ENCODE data around the gene ARAP3. TPM values are rescaled to one million over a fixed set of nuclear protein-coding genes. Genes with fewer than 3 reads are reported as not detected.

Gene ARAP3
- total RNA-seq, 4 donors from 2014 or later: 5.4 to 11.7 (median 8.3) TPM

DNA sequence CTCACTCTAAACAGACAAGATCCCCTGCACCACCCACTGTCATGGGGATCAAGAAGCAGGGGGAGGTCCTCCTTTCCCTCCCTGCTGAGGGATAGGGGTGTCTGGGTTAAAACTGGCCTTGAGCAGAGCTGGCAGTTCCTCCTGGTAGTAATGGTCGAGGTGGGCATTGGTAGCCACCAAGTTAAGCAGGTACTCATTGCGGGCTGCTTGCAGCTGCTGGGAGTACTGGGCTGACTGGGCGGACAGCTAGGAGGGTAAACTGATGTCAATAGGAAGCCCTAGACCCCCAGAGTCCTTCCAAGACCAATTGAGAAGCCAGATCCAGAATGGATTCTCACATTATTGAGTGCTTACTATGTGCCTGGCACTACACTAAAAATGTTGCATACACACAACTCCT is 34.2 kb downstream of the ARAP3 start:
- H3K27ac ChIP-seq: no peak overlapping the region
- peaks cover 5 to 11% of the 10 kb centered on the region in 2 donors for H3K4me1 ChIP-seq
- no peak for DNase-seq
- no peaks in the 10 kb centered on the region for H3K27me3 ChIP-seq
- H3K36me3 ChIP-seq: peaks cover 0 to 5% of the 10 kb centered on the region in 2 donors
- intact Hi-C loops (cut with DNase I): no loop called here
- no peak for TF ChIP-seq POLR2A (IDR thresholded peaks at IDR 0.05)
- TF ChIP-seq, protein P1, sequence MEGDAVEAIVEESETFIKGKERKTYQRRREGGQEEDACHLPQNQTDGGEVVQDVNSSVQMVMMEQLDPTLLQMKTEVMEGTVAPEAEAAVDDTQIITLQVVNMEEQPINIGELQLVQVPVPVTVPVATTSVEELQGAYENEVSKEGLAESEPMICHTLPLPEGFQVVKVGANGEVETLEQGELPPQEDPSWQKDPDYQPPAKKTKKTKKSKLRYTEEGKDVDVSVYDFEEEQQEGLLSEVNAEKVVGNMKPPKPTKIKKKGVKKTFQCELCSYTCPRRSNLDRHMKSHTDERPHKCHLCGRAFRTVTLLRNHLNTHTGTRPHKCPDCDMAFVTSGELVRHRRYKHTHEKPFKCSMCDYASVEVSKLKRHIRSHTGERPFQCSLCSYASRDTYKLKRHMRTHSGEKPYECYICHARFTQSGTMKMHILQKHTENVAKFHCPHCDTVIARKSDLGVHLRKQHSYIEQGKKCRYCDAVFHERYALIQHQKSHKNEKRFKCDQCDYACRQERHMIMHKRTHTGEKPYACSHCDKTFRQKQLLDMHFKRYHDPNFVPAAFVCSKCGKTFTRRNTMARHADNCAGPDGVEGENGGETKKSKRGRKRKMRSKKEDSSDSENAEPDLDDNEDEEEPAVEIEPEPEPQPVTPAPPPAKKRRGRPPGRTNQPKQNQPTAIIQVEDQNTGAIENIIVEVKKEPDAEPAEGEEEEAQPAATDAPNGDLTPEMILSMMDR (IDR thresholded peaks at IDR 0.05): no peak
- H3K4me3 ChIP-seq (replicated peaks in 1 of 3): no peak overlapping the region
- 90 to 91% methylated on average over 3 of the region's 3 CpGs for WGBS, 2 donors
- H3K9me3 ChIP-seq: no peaks in the 10 kb centered on the region

DNA sequence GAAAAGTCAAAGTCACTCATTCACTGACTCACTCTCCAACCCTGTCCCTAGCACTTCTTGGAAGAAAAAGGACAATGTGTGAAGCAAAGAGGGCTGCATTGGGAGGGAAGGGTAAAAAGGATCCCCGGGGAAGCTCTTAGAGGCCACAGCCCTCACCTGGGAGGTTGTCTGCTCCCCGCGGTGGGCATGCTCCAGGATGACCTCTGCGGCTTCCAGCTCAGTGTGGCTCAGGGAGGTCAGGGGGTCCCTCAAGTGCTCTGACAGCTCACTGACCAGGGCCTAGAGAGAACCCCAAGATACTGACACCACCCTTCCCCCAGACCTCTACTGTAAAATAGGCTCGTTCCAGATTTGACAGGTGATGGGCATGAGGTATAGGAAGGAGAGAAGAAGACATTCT is 34.8 kb downstream of the ARAP3 start:
- WGBS, 2 donors: 89 to 92% methylated on average over 4 to 5 of the region's 5 CpGs
- intact Hi-C loops (cut with DNase I): no loop called here
- Histone ChIP-seq H3K4me3 (replicated peaks in 1 of 3) (no peak overlapping the region), H3K9me3 (no peaks in the 10 kb centered on the region), H3K27ac (no peak overlapping the region), H3K27me3 (no peaks in the 10 kb centered on the region), H3K4me1 (peaks cover 5 to 11% of the 10 kb centered on the region in 2 donors), H3K36me3 (peaks cover 0 to 5% of the 10 kb centered on the region in 2 donors)
- DNase-seq: no peak
- TF ChIP-seq, protein P1 (IDR thresholded peaks at IDR 0.05): no peak
- no peak for TF ChIP-seq POLR2A (IDR thresholded peaks at IDR 0.05)

GRCh38 chr5:141646026-141646425 is 36.0 kb downstream of the ARAP3 start:
- Histone ChIP-seq H3K27ac (no peak overlapping the region), H3K4me1 (peaks cover 5 to 7% of the 10 kb centered on the region in 2 donors), H3K4me3 (replicated peaks in 1 of 3) (no peak overlapping the region), H3K27me3 (no peaks in the 10 kb centered on the region), H3K36me3 (peaks cover 0 to 5% of the 10 kb centered on the region in 2 donors), H3K9me3 (no peaks in the 10 kb centered on the region)
- no peak for DNase-seq
- 96 to 97% methylated on average over 6 of the region's 6 CpGs for WGBS, 2 donors
- intact Hi-C loops (cut with DNase I): no loop called here
- TF ChIP-seq POLR2A (IDR thresholded peaks at IDR 0.05): no peak
- TF ChIP-seq, protein P1 (IDR thresholded peaks at IDR 0.05): no peak

DNA sequence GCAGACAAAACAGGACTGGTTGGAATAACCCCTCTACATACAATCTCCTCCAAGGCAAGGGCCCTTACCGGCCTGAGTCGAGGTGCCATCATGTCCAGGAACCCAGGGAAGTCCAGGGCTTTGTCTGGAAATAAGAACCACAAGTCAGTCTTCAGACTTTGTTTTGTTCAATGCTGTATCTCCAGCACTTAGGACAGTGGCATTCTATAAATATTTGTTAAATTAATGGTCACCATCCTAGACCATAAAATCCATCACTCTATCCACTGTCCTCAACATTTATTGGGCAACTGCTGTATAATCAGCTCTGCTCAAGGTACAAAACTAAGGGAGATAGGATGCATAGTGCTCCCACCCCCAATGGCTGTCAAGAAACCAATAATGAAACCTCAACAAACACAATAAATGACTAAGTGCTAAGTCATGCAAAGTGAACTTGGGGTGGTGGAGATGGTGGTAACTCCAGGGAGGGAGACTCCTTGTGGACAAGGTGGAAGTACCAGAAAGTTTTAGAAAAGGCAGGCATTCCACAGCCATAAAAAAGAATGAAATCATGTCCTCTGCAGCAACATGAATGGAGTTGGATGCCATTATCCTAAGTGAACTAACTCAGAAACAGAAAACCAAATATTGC is 40.3 kb downstream of the ARAP3 start:
- Histone ChIP-seq H3K36me3 (peaks cover 0 to 5% of the 10 kb centered on the region in 2 donors), H3K27ac (no peak overlapping the region), H3K4me1 (peaks cover 13 to 19% of the 10 kb centered on the region in 2 donors), H3K27me3 (no peaks in the 10 kb centered on the region), H3K4me3 (replicated peaks in 1 of 3) (no peak overlapping the region), H3K9me3 (no peaks in the 10 kb centered on the region)
- no peak for DNase-seq
- intact Hi-C loops (cut with DNase I): no loop called here
- 70 to 100% methylated on average over 2 of the region's 2 CpGs for WGBS, 2 donors
- TF ChIP-seq, protein P1 (IDR thresholded peaks at IDR 0.05): no peak
- no peak for TF ChIP-seq POLR2A (IDR thresholded peaks at IDR 0.05)

- WGBS, 2 donors: 88 to 91% methylated on average over 8 to 9 of the region's 9 CpGs
- no peak overlapping the region for H3K27ac ChIP-seq
- H3K27me3 ChIP-seq: no peaks in the 10 kb centered on the region
- H3K36me3 ChIP-seq: peaks cover 0 to 2% of the 10 kb centered on the region in 2 donors
- no peak for DNase-seq
- intact Hi-C loops (cut with DNase I): no loop called here
- H3K9me3 ChIP-seq: no peaks in the 10 kb centered on the region
- peaks cover 17 to 23% of the 10 kb centered on the region in 2 donors for H3K4me1 ChIP-seq
- TF ChIP-seq, protein P1 (IDR thresholded peaks at IDR 0.05): no peak
- TF ChIP-seq POLR2A (IDR thresholded peaks at IDR 0.05): no peak
- no peak overlapping the region for H3K4me3 ChIP-seq (replicated peaks in 1 of 3)
These were observed 41.3 kb downstream of the ARAP3 start for GRCh38 chr5:141640698-141641097.
